G401 (cell line): ENCODE results near the gene TEKT3. TPM values are rescaled to one million over a fixed set of nuclear protein-coding genes. Genes with fewer than 3 reads are reported as not detected.

Experiments used
- DNase-seq: peaks from one replicate; pipeline ENCODE4 v3.0.0-alpha.2; 2015; ENCODE audit warnings: low spot score
- in situ Hi-C: cut with HindIII; loops from 2 replicates; pipeline ENCODE4 v1.10.0; 2016; ENCODE audit warnings: low sequenced_read_pairs, mixed read lengths
- total RNA-seq: library from RNA; depleted of rRNA; stranded (reverse); fragments of >200 nt; shearing (Covaris generic); gene quantifications from 2 replicates; pipeline ENCODE4 v1.2.3, GENCODE V29; 2014

TEKT3 gene
- total RNA-seq, 1 experiment from 2014 or later, result not detected

DNA sequence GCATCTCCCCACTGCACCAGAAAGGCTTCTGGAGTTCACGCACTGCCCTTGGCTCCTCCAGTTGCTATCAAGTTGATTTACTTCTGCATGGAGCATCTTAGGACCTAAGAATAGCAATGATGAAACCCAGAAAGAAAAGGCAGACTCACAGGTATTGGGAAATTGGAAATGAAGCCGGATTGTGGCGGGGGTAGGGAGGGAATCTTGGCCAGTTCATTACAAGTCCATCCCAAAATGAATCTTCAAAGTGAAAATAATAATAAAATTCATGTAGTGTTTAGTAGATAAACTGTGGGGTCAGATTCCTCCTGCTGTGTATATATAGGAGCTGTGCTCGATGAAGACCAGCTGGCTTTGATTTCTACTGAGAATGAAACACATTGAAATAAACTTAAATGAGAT, 33.7 kb downstream of the TEKT3 start:
- no peak for DNase-seq
- in situ Hi-C loops, result no loop called here

DNA sequence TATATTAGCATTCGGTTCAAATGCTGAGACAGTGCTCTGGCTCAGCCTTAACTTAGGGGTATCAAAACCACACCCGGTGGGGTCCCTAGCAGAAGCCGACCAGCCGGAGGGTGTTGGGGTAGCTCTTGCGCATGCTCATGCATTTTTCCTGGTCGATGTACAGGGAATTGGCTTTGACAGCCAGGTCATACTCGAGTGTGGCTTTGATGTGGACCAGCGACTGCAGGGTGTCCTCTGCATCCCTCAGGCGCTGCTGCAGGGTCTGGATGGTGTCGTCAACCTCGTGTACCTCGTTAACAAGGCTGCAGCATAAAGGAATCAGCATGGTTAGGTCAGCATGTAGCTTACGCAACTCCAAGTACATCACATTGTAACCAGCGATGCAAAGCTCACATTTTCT, 37.5 kb downstream of the TEKT3 start:
- in situ Hi-C loops, result no loop called here
- DNase-seq, result no peak

DNA sequence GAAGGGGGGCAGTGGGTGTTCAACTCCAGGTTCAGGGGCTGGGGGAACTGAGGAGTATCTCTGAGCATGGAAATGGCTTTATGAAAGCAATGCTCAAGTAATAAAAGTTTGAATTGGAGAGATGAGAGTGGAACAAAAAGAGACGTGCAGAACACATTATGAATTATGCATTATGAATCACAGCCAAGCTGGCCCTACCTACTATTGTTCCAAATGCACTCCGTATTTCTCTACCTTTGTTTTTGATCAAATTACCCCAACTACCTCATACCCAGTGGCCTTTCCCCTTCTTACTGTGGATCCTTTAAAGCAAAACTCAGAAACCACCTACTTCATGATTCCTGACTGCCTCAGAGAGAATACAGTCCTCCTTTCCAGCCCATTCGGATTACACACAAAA, 38.1 kb downstream of the TEKT3 start:
- in situ Hi-C loops, result no loop called here
- DNase-seq, result no peak

DNA sequence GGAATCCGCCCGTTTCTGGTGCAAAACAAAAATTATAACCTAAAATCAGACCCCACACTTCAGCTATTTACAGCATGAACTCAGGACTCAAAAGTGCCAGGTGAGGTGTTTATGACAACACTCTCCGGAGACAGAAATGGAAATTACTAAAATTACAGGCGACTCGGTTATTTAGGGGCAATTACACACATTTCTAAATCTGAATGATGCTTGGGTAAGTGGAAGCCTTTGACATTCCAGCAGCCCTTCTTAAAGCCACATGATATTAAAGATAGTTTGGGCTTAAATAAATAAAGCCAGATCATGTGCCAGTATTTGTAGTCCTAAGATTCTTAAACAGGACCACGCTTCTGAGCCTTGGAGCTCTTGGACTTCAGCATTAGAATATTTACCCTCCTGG, 39.6 kb downstream of the TEKT3 start:
- no peak for DNase-seq
- in situ Hi-C loops, result no loop called here

DNA sequence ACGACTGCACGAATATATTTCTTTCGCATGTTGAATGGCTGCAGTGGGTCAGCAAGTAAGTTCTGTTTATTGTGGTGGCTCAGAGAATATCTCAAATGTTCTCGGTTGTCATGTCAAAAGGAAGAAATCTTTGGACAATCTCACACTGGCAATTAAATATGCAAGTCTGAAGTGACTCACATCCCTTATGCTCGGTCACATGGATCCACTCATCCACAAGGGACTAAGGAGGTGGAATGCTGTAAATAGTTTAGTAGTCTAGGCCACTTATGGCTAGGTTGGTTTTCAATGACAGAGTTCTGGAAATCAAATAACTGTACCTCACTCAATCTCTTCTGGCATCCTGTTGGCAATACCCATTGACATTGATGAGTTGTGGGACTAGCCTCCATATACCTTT, 43.2 kb downstream of the TEKT3 start:
- in situ Hi-C loops, result no loop called here
- no peak for DNase-seq

DNA sequence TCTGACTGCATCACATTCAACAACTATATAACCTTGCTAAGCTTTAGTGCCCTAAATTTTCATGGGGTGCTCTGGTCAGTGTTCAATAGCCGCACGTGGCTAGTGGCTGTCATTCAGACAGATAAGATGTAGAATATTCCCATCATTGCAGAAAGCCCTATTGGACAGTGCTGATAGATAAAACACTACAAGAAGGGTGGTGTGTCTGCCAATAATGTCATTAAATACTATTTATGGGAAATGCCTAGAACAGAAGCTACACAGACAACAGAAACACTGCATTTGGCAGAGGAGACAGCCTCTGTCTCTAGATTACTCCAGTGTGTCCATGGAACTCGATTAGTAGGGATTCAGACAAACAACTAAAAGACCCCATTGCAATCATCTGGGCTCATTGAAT, 47.8 kb downstream of the TEKT3 start:
- in situ Hi-C loops, result no loop called here
- DNase-seq, result no peak

DNA sequence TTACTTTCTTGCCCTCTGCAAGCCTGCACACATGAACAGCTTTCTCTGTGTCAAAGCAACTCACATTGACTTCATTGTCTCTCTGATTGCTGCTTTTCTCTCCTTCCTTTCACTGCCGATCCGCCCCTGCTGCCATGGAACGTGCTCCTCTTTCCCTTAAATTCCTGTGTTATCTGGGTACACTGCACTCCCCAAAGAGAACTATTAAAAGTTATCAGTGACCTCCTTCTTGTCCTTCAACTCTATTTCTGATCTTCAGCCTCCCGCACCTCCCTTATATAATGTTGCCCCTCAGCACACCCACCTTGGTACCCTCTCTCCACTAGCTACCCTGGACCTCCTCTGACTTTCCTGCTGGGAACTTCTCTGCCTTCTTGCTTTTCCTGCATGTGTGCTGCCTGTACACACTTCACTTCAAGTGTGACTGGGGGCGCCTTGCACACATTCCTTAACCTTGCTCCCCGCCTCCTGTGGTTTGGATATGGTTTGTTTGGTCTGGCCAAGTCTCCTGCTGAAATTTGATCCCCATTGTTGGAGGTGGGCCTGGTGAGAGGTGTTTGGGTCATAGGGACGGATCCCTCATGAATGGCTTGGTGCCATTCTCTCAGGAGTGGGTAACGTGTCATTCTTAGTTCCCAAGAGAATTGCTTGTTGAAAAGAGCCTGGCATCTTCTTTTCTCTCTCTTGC, 49.6 kb downstream of the TEKT3 start:
- in situ Hi-C loops, result no loop called here

DNA sequence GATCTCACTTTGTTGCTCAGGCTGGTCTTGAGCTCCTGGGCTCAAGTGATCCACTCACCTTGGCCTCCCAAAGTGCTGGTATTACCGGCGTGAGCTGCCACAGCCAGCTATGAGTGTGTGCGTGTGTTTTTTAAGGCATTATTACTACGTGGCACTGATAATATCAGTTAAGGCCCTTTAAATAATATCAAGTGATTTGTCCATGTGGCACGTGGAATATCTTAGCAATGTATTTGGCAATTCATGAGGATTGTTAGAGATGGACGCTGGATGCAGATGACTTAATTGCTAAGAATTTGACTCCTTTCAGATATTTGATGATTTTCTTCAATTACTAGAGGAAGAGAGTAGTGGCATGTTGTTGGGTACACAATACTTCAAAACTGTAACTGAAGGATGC, 50.8 kb downstream of the TEKT3 start:
- in situ Hi-C loops, result no loop called here
- no peak for DNase-seq

More for the DNA sequence above, 49.6 kb downstream of the TEKT3 start:
- DNase-seq, result no peak

DNA sequence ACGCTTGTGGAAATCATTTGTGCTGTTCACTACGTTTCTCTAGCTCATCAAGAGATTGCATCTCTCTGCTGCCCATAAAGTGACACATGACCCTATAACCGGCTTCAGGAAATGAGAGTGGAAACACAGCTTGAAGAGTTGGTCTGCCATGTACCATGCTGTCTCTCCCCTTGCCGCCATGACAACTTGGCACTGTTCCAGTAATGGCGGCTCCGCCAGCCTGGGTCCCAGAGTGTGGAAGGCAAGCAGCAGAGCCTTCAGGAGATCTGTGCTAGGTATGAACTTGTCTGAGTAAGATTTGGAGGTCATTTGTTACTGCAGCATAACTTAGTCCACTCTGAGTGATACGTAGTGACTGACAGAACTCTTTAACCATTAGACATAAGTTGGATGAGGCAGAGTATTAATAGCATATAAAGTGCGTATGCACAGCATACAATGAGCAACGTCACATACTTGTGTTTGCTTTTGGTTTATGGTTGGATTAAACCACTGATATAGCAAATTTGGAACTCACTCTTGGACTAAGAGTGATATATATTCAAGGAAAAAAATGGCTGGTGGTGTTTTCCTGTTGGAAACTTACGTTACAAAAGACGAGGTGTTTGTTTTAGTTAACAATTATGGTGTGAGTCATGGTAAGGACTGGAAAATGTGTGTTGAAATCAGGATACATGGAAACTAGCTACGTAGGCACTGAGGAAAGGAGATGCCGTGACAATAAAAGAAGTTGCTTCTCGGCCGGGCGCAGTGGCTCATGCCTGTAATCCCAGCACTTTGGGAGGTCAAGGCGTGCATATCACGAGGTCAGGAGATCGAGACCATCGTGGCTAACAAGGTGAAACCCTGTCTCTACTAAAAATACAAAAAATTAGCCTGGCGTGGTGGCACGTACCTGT, 51.9 kb downstream of the TEKT3 start:
- DNase-seq, result no peak
- in situ Hi-C loops, result no loop called here

DNA sequence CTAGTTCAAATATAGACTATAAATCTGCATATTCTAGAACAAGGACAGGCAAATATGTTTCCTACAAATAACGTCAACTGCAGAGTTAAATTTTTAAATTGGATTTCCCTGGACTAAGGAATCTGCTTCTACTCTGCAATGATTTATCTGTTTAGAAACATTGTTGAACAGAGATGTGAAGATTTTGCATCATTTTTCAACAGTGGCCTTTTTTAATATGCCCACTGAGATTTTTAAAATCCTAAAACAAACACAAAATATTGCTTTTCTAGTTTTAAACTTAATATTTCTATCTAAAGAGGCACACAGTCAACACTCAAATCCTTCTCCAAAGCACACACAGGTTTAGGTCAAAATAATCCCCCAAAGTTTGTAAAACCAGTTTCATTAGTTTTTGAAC, 52.5 kb downstream of the TEKT3 start:
- no peak for DNase-seq
- in situ Hi-C loops, result no loop called here

DNA sequence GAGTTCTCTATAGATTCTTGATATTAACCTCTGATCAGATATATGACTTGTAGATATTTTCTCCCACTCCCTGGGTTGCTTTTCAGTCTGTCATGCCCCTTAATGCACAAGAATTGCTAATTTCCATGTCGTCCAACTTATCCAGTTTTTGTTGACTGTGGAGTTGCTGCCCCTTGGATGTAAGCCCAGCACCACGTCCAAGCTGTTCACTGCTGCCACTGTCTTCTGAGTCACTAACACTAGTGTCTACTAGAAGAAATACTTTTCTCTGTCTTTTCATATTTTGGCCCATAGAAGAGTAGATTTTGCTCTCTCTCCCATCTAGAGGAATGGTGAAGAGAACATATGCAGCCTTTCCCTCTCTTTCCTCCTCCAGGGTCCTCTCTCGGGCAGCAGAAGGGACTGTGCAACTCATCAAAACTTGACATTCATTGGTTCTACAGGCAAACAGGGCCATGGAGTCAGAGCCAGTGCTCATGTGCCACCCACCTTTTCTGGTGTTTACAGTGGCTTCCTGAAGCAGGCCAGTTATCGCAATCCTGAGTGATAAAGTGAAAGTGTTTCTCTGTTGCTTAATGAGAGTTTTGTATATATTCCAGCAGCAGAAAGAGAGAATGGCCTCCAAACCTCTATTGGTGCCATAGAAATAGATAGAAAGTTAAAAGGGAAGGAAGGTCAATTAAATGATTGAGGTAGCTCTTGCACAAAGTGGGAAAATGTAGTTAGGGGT, 53.7 kb downstream of the TEKT3 start:
- in situ Hi-C loops, result no loop called here
- DNase-seq, result no peak

DNA sequence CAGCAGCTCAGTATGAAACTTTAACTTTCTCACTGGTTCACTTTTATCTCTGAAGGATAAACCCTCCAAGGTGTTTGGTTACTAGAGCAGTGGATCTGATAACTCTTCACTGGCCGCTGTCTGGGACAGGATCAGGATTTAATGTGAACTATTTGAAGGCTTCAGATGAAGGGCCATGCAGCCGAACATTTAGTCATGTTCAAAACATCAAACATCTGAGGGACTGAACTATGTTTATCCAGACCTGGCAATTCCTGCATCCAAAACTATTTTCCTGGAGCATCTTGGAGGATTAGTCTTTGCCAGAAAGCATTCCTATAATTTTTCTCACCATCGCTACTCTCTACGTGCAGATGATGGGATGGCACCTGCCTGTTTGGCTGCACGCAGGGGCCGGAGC, 55.9 kb downstream of the TEKT3 start:
- no peak for DNase-seq
- in situ Hi-C loops, result no loop called here

DNA sequence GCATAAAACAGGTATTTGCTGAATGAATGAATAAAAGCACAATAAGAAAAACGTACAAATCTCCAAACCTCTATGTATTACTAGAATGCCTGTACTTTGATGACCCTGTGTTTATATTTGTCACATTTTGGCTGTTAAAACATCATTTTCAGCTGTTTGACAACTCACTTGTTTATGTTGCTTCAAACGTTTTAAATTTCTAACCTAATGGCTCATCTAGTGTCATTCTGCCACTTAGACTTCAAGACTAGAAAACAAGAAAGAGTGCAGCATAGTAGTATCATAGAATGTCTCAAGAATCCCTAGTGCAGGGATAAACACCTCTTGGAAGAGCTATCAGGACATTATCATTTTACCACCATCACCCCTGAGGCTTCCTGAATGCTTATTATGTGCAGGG, 56.9 kb downstream of the TEKT3 start:
- no peak for DNase-seq
- in situ Hi-C loops, result no loop called here

DNA sequence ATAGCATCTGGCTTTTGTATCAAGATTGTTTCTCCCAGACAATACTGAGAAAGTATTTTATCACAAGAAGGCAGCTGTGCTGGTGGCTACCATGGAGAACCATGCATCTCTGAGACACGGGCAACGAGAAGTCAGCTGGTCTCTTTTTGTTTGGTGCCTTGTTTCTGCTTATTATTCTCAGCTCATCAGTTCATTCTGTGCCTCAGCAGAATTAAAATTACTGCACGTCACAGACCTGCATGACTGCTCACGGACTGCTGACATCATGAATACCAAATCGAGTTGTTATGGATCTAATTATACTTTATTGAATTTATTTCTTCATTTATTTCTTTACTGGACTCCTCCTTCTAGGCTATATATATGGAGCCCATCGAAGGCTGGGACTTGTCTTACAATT, 57.3 kb downstream of the TEKT3 start:
- in situ Hi-C loops, result no loop called here
- no peak for DNase-seq

DNA sequence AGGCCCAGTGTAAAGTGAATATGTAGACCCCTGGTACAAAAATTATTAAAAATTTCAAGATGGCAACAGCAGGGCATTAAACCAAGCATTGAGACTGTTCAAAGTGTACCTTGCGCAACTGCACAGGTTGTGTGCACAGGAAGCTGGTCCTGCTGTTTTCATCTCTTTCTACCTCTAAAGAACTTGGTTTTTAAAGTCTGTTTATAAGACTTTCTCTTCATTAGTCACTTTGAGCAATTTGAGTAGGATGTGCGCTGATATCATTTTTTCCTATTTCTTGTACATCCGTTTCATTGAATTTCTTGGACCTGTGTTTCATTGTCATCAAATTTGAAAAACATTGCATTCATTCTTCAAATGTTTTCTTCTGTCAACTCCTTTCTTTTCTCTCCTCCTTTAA, 59.5 kb downstream of the TEKT3 start:
- no peak for DNase-seq
- in situ Hi-C loops, result no loop called here

DNA sequence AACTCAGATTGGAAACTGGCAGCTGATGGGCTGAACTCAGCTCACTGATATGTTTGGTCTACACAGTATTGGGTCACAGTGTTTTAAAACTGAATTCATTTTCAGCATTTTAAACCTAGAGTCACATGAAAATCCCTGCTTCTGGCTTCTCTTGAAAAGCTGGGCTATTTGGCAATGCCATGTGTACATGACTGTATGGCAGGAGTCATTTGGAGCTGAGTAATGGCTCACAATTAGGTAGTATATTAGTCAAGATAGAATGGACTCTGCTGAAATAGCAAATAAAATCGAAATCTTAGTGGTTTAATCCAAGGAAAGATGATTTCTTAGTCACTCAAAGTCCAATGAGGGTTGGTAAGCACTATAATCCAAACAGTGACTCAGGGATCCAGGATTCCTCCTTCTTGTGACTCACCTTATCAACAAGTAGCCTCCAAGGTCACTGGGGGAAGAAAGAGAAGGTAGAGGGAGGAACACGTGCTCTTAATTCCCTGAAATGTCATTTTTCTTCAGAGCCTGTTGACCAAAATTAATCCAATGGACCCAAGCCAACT, 62.4 kb downstream of the TEKT3 start:
- no peak for DNase-seq
- in situ Hi-C loops, result no loop called here

DNA sequence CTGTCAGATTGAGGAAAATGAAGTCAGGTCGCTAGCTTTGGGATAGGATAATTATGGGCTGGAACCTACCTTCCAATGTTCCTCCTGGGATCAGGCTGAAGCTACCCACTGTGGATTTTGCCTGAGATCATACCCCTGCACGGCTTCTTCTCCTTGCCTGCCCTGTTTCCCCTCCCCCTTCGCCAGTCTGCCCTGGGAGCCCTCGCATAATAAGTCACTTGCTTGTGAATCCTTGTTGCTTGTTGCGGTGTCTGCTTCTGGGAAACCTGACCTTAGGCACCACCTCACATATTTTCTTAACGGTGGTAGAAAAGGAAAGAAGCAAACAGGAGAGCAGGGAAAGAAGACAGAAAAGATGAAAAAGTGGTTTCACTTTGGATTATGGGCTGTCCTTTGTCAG, 63.0 kb downstream of the TEKT3 start:
- DNase-seq, result no peak
- in situ Hi-C loops, result no loop called here

DNA sequence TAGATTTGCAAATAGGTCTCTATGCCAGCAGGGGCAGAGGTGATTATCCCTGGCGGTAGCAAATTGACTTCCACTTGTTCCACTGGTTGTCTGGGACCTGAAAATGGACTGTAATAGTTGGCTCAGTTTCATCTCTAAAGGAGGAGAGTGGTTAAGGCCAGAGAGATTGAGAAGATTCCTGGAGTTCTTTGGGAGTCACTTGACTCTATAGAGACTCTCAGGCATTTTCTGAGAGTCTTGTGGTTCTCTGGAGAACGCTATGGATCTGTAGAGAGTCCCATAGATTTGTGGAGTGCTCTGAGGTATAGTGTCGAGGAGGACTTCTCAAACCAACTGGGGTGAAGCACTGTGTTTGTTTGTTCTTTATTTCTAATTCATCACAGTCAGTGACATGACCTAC, 67.4 kb downstream of the TEKT3 start:
- in situ Hi-C loops, result no loop called here
- DNase-seq, result no peak

DNA sequence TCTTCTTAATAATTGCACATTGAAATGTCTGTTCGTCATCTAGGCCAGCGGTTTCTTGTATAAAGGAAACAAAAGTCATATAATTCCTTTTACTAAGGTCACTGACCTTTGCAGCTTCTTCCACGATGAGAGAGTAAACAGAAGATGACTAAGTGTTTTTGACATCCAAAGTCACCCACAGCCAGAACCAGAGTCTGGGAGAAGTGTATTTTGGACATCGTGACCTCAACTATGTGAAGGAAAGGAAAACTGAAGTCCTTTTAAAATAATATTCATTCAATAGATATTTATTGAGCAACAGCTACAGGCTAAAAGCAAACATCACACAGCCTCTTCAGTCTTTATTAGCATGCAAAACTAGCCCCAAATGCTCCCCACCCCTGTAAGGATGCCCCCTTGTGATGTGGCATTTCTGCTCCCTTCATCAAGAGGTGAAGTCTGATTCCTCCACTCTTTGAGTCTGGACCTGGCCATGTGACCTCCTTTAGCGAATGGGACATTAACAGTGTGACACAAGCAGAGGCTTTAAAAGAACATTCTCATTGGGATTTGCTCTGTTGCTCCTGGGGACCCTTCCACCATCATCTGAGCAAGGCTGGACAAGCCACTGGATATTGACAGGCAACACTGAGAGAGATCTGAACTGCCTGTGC, 68.1 kb downstream of the TEKT3 start:
- in situ Hi-C loops, result no loop called here
- DNase-seq, result no peak
